GM18517 (cell line): ENCODE data around the gene PLAC9.

Source experiments
- ATAC-seq: cut with Tn5 transposase; IDR thresholded peaks from one replicate; pipeline ENCODE4 v1.9.1; 2021; ENCODE audit warnings: mild to moderate bottlenecking, moderate library complexity; ENCODE audit not compliant: unreplicated experiment

Gene PLAC9

DNA sequence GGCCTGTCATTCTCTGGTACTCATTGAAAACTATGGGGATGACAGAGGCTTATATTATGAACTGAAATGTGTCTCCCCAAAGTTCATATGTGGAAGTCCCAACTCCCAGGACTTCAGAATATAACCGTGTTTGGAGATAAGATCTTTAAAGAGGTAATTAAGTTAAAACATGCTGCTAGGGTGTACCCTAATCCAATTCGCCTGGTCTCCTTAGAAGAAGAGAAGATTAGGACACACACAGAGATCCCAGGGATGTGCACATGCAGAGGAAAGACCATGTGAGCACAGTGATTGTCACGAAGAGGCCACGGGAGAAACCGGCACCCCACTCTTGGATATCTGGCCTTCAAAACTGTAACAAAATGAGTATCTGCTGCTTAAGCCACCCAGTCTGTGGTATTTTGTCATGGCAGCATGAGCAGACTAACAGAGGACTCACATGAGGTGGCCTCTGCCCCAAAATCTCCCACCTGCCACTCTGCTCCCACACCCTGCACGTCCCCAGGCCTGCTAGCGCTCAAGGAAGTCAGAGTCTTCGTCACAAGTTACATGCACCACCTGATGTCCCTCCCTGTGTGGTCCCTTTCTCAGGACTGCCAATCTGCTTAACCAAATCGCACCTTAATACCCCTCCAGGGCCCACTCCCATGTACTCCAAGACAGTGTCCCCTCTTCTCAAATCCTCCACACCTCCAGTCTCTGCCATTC, 26.8 kb downstream of the PLAC9 start:
- no peak for ATAC-seq

GRCh38 chr10:80160361-80161320, 28.1 kb downstream of the PLAC9 start:
- no peak for ATAC-seq

DNA sequence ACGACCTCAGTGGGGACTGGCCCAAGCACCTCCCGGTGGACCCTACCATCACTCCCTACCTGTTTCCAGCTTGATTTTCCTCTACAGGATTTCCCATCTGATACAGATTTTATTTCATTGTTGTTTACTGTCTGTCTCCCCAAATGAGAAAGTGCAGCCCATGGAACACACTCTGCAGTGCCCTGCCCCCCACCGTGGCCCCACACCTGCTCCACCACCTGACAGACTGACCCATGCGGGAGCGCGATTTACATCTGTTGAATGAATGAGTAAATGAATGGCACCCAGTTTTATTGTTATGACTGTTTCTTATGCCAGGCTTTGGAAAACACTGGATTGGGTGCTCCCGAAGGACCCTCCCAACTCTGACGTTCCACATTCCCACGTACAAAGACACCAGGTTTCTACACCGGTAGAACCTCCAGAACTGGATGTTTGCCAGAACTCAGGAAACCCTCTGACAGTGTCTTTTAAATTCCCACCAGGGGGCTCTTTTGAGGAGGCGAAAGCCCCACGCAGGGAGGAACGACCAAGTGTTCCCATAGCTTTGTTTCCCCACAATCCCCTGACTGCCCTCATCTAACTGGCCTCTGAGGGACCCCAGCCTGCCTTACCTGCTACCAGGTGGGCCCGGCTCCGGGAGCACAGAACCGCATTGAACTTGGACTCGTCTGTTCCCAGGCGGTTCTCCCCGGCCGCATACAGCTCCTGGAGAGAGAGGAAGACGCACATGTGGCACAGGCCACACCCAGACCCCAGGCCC, 29.0 kb downstream of the PLAC9 start:
- no peak for ATAC-seq

DNA sequence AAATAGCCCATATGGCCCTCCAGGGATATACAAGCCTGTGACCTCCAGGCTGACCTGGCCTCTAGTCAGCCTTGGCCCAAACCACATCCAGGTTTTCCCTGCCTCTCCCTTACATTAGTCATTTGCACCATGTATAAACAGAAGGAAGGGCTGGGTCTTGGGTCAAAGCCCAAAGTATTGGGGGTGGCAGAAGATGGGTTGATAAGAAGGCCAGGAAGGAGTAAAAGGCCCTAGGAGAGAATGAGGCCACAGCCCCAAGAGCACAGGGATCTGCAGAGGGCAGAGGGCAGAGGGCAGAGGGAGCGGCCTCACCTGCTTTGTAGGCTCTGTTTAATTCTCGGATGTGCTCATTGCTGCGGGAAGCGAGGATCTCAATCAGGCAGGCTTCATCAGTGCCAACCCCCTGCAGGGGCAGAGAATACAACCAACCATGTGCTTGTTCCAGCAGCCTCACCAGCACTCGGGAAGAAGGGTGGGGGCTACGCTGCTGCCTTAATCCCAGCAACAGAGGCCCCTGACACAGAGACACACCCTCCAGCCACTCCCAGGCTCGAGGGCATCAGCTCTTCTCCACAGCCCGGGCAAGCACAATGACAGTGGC, 31.3 kb downstream of the PLAC9 start:
- ATAC-seq, result no peak

GRCh38 chr10:80164596-80164995, 32.1 kb downstream of the PLAC9 start:
- ATAC-seq, result no peak

DNA sequence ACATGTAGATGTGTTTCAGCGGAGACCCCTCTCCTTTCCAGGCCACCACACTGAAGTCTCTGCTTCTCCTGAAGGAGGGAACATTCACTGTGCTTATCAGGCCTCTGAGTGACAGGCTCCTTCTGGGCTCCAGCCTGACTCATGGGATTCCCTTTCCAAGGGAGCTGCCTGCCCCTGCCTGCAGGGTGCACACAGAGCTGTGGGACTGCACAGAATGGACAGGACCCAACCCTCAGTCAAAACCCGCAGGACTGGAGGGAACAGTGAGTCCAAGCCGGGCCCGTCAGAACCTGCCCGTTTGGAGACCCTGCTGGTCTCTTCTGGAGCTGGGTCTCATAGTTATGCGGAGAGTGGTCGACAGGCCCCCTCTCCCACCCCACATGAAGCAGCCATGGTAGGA, 32.6 kb downstream of the PLAC9 start:
- no peak for ATAC-seq

DNA sequence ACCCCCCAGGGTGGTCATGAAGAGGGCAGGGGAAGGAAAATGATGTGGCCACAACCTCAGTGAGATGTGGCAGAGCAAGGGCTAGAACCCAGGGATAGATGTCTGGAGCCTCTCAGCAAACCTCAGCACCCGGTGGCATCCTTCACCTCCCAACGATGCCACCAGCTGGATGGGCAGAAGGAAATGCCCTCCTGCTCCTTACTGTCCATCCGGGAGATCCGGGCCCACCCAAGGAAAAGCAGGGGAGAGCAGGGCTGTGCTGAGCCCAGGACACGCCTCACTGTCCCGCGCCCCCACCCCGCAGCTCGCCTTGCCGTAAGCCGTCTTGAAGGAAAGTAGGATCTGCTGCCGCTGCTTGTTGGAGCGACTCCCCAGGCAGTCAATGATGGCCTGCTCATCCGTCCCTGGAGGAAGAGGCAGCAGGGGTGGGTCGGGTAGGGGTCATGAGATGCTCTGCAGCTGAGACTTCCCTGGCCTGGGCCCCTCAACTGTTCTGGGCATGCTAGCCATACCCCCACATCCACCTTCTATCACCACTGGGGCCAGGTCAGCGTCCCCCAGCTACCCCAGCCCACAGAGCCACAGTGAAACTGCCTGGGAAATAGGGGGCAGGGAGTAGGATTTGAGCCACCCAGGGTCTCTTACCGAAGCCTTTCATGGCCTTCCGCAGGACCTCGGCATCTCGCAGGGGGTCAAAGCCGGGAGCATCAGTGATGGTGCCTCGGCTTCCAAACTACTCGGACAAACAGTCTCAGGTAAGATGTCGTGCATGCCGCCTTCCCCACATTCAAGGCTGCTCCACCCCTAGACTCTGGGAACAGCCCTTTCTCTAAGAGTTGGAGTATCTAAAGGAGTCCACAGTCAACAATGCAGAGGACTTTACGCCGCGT, 34.3 kb downstream of the PLAC9 start:
- ATAC-seq, result no peak

DNA sequence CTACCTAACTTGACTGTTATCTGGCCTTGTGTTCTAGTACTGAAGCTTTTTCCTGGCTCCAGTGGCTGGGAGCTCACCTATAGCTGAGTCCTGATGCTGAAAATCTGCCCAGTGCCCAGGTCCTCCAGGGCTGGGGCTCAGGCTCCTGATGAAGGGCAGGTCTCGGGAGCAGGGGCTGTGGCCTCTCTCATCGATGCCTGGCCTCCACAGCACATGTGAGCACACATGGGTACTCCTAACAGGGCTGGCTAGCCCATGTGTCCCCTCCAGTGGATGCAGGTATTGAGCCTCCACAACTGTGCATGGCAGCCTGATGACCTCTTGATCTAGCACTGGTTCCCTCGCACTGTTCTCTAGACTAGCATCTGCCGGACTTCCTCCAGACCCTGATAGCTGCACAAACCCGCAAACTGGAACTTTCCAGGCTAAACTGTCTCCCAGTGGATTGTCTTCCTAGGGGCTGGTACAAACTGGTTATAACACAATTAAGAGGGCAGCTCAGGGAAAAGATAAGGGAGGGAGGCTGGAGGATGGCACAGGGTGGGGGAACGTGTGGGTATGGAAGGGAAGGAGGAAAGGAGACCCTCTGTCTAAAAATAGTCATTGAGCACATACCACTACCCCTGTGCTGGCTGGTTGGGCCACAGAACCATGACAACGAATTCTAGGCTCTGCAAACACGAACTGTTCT, 35.1 kb downstream of the PLAC9 start:
- no peak for ATAC-seq

GRCh38 chr10:80168162-80168511, 35.6 kb downstream of the PLAC9 start:
- no peak for ATAC-seq

DNA sequence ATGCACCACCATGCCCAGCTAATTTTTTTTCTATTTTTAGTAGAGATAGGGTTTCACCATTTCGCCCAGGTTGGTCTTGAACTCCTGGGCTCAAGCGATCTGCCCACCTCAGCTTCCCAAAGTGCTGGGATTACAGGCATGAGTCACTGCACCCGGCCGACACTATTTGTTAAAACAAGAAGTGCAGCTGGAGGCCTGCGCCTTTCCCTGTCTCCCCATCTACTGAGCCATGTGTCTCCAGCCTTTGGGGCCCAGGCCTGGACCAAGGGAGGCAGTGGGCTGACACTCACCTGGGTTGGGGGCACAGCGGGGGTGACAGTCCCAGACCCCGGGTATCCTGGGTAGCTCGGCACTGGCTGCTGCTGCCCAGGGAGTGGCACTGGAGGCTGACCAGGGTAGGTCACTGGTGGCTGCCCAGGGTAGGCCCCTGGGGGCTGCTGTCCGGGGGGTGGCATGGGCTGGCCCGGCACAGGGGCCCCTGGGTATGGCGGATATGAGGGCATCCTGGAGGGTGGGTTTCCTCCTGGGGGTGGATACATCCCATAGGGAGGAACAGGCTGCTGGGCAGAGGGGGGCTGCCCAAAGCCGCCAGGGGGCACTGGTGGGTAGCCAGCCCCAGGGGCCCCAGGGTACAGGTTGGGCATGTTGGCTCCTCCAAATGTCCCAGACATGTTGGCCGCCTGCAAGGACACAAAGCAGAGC, 36.3 kb downstream of the PLAC9 start:
- no peak for ATAC-seq

- no peak for ATAC-seq
These were observed 37.5 kb downstream of the PLAC9 start for GRCh38 chr10:80170026-80170425.

GRCh38 chr10:80170641-80171040, 38.1 kb downstream of the PLAC9 start:
- ATAC-seq, result no peak

- ATAC-seq, result no peak
These were observed 38.7 kb downstream of the PLAC9 start for GRCh38 chr10:80171248-80171660.

- ATAC-seq, result no peak
These were observed 40.4 kb downstream of the PLAC9 start for GRCh38 chr10:80172896-80173295.

DNA sequence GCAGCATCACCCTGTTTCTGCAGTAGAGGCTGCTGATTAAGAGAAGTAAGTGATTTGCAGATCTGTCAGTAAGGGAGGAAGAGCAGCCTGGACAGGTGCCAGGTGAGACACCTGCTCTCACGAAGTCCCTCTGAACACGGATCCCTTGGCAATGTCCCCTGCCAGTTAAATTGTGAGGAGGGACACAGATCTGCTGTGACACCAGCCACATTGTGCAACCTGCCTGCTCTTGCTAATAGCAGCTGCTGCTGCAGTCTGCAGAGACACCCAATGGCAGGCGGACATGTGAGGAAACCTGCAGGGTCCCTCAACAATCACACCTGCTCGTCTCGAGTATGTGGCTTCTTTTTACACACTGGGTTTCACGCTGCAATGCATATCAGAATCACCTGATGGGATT, 40.9 kb downstream of the PLAC9 start:
- no peak for ATAC-seq

GRCh38 chr10:80174641-80175395, 42.3 kb downstream of the PLAC9 start:
- no peak for ATAC-seq

DNA sequence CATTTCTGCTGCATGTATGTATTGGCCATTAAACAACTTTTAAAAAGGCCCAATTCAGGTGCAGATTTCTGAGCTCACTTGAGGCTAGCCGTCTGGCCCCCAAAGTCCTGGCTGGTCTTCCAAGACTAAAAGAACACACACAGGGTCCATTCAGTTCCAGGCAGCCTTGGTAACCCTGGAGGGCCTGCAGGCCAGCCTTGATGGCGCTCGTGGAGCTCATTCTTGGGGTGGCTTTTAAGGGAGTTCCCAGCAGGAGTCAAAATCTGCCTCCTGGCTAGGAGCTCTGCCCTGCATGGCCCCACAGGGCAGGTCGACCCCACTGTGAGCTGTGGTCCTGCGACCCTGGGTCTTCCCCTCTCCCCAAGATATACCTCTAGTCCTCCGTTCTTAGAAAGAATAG, 44.0 kb downstream of the PLAC9 start:
- ATAC-seq, result no peak
